Measurements from ENCODE around the gene TMA7. TPM values are rescaled to one million over a fixed set of nuclear protein-coding genes. Genes with fewer than 3 reads are reported as not detected.
"Not testable (repeated sequence)": the region's sequence is repeated elsewhere in the genome, so short reads cannot be mapped to it uniquely, and the experiment has no call there.

TMA7 gene
- 251 TPM for total RNA-seq
- long read RNA-seq, transcript TMA7-201 (4 exons, 561 nt) = major isoform, 168 of 188 reads
- long read RNA-seq, transcript TMA7-202 (3 exons, 619 nt) = minor isoform, 5 of 188 reads
- long read RNA-seq, partial matches to known transcripts = 1 of 188 reads
- long read RNA-seq, other reads (novel, unspliced or antisense) = 14 of 188 reads

- DNase-seq (ENCODE audit: missing footprints) (peak; percentile 99), ATAC-seq (peak; percentile 99)
- intact Hi-C loops (cut with DNase I) = no loop called here
Observed at GRCh38 chr3:48439820-48440589, at the start of gene TMA7, which contains the start of gene CCDC51. TSS of gene TMA7 (plus strand) at chr3:48440257. CDS start at chr3:48440297, 40 bp downstream. TSS of gene CCDC51 (minus strand) at chr3:48440119. CDS start at chr3:48435128, 4,991 bp downstream.

GRCh38 chr3:48394391-48394790 lies 45.7 kb upstream of the TMA7 start:
- no peak for ATAC-seq
- no peak for DNase-seq (ENCODE audit: missing footprints)
- intact Hi-C loops (cut with DNase I) = no loop called here

GRCh38 chr3:48395714-48396113 lies 44.3 kb upstream of the TMA7 start:
- ATAC-seq (no peak), DNase-seq (ENCODE audit: missing footprints) (no peak)
- intact Hi-C loops (cut with DNase I) = no loop called here

GRCh38 chr3:48397767-48398681 lies 42.0 kb upstream of the TMA7 start:
- intact Hi-C loops (cut with DNase I) = no loop called here
- no peak for ATAC-seq
- no peak for DNase-seq (ENCODE audit: missing footprints)

GRCh38 chr3:48398701-48399386 lies 41.2 kb upstream of the TMA7 start:
- intact Hi-C loops (cut with DNase I) = no loop called here
- no peak for ATAC-seq

GRCh38 chr3:48399387-48400172 lies 40.5 kb upstream of the TMA7 start:
- ATAC-seq (no peak), DNase-seq (ENCODE audit: missing footprints) (no peak)
- intact Hi-C loops (cut with DNase I) = loop anchor here (5.0 kb wide), 1 partner anchor 148 kb away; no protein-coding TSS in a partner anchor

More at GRCh38 chr3:48398701-48399386, 41.2 kb upstream of the TMA7 start:
- DNase-seq (ENCODE audit: missing footprints) = no peak

GRCh38 chr3:48400824-48401433 lies 39.1 kb upstream of the TMA7 start:
- DNase-seq (ENCODE audit: missing footprints) (no peak), ATAC-seq (no peak)
- intact Hi-C loops (cut with DNase I) = loop anchor here (1.0 to 5.0 kb wide), 2 partner anchors 35 to 146 kb away; no protein-coding TSS in a partner anchor

GRCh38 chr3:48401434-48401901 lies 38.6 kb upstream of the TMA7 start:
- intact Hi-C loops (cut with DNase I) = loop anchor here (1.0 to 5.0 kb wide), 2 partner anchors 35 to 146 kb away; no protein-coding TSS in a partner anchor
- not testable (repeated sequence) for ATAC-seq; DNase-seq (ENCODE audit: missing footprints)

GRCh38 chr3:48402281-48402732 lies 37.8 kb upstream of the TMA7 start:
- ATAC-seq = peak; percentile 49
- DNase-seq (ENCODE audit: missing footprints) = peak; percentile 85
- intact Hi-C loops (cut with DNase I) = loop anchor here (5.0 kb wide), 1 partner anchor 145 kb away; no protein-coding TSS in a partner anchor

GRCh38 chr3:48402907-48403306 lies 37.1 kb upstream of the TMA7 start:
- intact Hi-C loops (cut with DNase I) = loop anchor here (5.0 kb wide), 1 partner anchor 144 kb away; no protein-coding TSS in a partner anchor

GRCh38 chr3:48403533-48404439 lies 36.3 kb upstream of the TMA7 start:
- intact Hi-C loops (cut with DNase I) = loop anchor here (5.0 kb wide), 1 partner anchor 144 kb away; no protein-coding TSS in a partner anchor
- DNase-seq (ENCODE audit: missing footprints) = no peak

More at GRCh38 chr3:48402907-48403306, 37.1 kb upstream of the TMA7 start:
- DNase-seq (ENCODE audit: missing footprints) (no peak), ATAC-seq (no peak)

GRCh38 chr3:48404440-48405342 lies 35.4 kb upstream of the TMA7 start:
- intact Hi-C loops (cut with DNase I) = loop anchor here (5.0 kb wide), 1 partner anchor 143 kb away; no protein-coding TSS in a partner anchor
- no peak for ATAC-seq
- no peak for DNase-seq (ENCODE audit: missing footprints)

More at GRCh38 chr3:48403533-48404439, 36.3 kb upstream of the TMA7 start:
- ATAC-seq = no peak

GRCh38 chr3:48405343-48405881 lies 34.6 kb upstream of the TMA7 start:
- intact Hi-C loops (cut with DNase I) = no loop called here
- DNase-seq (ENCODE audit: missing footprints) = no peak
- no peak for ATAC-seq

- intact Hi-C loops (cut with DNase I) = no loop called here
- ATAC-seq (no peak), DNase-seq (ENCODE audit: missing footprints) (no peak)
Observed at GRCh38 chr3:48405971-48406370, 34.1 kb upstream of the TMA7 start.
